ENCODE data around the gene SETD5. TPM values are rescaled to one million over a fixed set of nuclear protein-coding genes. Genes with fewer than 3 reads are reported as not detected.

Gene SETD5
- total RNA-seq, 2 donors from 2014 or later, result 261 to 289 TPM

DNA sequence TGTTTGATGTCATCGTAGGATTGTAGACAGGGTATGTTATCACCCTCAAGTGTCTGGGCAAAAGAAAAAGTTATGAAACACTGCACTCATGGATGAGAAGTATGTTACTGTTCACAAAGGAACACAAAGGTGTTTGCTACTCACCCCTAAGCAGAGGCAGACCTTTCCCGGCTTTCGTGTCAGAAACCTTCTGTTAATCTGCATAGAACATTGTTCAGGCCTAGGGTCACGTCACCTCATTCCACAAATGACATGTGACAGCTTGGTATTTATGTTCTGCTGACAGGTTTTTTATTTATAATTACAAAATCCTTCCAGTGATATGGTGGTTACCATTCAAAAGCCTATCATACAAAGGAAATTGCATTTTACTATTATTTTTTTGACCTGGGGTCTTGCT lies 18.1 kb upstream of the SETD5 start:
- peaks cover 2% of the 10 kb centered on the region for H3K4me1 Mint-ChIP-seq
- H3K36me3 Mint-ChIP-seq (ENCODE audit: low read depth), result peaks cover 61% of the 10 kb centered on the region
- Histone ChIP-seq H3K4me3 (ENCODE audit: low read length) (no peak overlapping the region), H3K9me3 (ENCODE audit: control insufficient read depth, low read length) (peaks cover 5% of the 10 kb centered on the region), H3K27me3 (ENCODE audit: control insufficient read depth, insufficient read depth, low read length, poor library complexity, severe bottlenecking) (no peaks in the 10 kb centered on the region), H3K36me3 (ENCODE audit: control insufficient read depth, insufficient read depth, low read length) (peaks cover 90% of the 10 kb centered on the region), H3K27ac (ENCODE audit: low read depth, low read length) (no peak overlapping the region), H3K4me1 (ENCODE audit: control insufficient read depth, insufficient read depth, low read length) (no peaks in the 10 kb centered on the region), H3K9ac (ENCODE audit: extremely low read depth, low read length, poor library complexity, severe bottlenecking) (no peak overlapping the region)
- TF ChIP-seq, protein P1, sequence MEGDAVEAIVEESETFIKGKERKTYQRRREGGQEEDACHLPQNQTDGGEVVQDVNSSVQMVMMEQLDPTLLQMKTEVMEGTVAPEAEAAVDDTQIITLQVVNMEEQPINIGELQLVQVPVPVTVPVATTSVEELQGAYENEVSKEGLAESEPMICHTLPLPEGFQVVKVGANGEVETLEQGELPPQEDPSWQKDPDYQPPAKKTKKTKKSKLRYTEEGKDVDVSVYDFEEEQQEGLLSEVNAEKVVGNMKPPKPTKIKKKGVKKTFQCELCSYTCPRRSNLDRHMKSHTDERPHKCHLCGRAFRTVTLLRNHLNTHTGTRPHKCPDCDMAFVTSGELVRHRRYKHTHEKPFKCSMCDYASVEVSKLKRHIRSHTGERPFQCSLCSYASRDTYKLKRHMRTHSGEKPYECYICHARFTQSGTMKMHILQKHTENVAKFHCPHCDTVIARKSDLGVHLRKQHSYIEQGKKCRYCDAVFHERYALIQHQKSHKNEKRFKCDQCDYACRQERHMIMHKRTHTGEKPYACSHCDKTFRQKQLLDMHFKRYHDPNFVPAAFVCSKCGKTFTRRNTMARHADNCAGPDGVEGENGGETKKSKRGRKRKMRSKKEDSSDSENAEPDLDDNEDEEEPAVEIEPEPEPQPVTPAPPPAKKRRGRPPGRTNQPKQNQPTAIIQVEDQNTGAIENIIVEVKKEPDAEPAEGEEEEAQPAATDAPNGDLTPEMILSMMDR (conservative IDR thresholded peaks at IDR 0.05), result no peak
- no peak overlapping the region for H3K27ac Mint-ChIP-seq
- DNase-seq, result no peak
- WGBS, 2 experiments (ENCODE audit: insufficient coverage in 1 of 2, insufficient read length in 1 of 2), result 81 to 89% methylated on average over 3 to 4 of the region's 4 CpGs
- no peaks in the 10 kb centered on the region for H3K27me3 Mint-ChIP-seq (ENCODE audit: insufficient read depth)
- no peak overlapping the region for H3K4me3 Mint-ChIP-seq
- no peaks in the 10 kb centered on the region for H3K9me3 Mint-ChIP-seq

DNA sequence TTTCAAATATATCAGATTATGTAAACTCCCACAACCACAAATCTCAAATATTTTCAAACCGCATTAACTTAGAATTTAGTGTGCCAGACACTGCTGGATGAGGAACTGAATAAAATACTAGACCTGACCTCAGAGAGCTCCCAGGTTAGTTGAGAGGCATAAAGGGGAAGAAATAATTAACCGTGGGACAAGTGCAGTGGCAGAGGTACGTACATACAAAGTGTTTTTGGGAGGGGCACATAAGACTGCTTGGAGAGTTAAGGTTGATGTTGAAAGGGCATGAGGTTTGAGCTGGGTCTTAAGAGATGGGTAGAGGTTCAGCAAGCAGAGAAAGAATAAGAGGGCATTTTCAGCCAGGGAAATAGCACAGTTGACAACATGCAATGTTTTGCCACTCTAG lies 17.4 kb upstream of the SETD5 start:
- Mint-ChIP-seq H3K36me3 (ENCODE audit: low read depth) (peaks cover 60% of the 10 kb centered on the region), H3K4me1 (peaks cover 6% of the 10 kb centered on the region), H3K27ac (no peak overlapping the region), H3K4me3 (no peak overlapping the region), H3K9me3 (no peaks in the 10 kb centered on the region), H3K27me3 (ENCODE audit: insufficient read depth) (no peaks in the 10 kb centered on the region)
- no peaks in the 10 kb centered on the region for H3K4me1 ChIP-seq (ENCODE audit: control insufficient read depth, insufficient read depth, low read length)
- DNase-seq, result no peak
- no peaks in the 10 kb centered on the region for H3K27me3 ChIP-seq (ENCODE audit: control insufficient read depth, insufficient read depth, low read length, poor library complexity, severe bottlenecking)
- H3K9me3 ChIP-seq (ENCODE audit: control insufficient read depth, low read length), result peaks cover 5% of the 10 kb centered on the region
- peaks cover 90% of the 10 kb centered on the region for H3K36me3 ChIP-seq (ENCODE audit: control insufficient read depth, insufficient read depth, low read length)
- no peak overlapping the region for H3K27ac ChIP-seq (ENCODE audit: low read depth, low read length)
- H3K4me3 ChIP-seq (ENCODE audit: low read length), result no peak overlapping the region
- TF ChIP-seq, protein P1 (conservative IDR thresholded peaks at IDR 0.05), result no peak
- no peak overlapping the region for H3K9ac ChIP-seq (ENCODE audit: extremely low read depth, low read length, poor library complexity, severe bottlenecking)
- 93 to 100% methylated on average over 2 to 3 of the region's 3 CpGs for WGBS, 2 experiments (ENCODE audit: insufficient coverage in 1 of 2, insufficient read length in 1 of 2)

DNA sequence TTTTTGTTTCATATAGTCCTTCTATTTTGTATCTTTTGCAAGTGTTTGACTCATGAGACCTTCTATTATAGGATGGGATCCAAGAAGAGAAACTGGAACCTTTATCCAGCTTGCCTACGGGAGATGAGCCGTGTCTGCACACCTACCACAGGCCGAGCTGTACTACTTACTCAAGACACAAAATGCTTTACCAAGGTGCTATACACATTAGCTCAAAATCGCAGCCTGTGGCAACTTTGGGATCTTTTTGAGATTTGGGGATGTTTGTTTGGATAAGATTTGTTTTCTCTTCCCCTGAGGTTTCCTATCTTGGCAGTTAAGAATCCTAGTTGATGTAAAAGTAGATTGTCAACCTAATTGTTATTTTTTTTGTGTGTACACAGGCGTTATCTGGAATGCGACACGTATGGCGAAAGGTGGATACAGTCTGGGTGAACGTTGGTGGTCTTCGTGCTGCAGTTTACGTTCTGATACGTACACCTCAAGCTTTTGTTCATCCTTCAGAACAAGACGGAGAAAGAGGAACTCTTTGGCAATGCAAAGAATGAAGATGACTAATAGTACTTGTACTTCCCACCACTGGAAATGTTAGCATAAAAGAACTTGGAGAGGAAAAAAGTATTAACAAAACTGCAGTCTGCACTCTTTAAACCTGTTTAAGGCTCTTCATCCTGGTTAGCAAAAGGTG lies 13.1 kb upstream of the SETD5 start:
- Mint-ChIP-seq H3K36me3 (ENCODE audit: low read depth) (peaks cover 67% of the 10 kb centered on the region), H3K4me3 (no peak overlapping the region), H3K4me1 (peaks cover 14% of the 10 kb centered on the region), H3K9me3 (no peaks in the 10 kb centered on the region), H3K27ac (peak overlapping the region; percentile 76), H3K27me3 (ENCODE audit: insufficient read depth) (no peaks in the 10 kb centered on the region)
- DNase-seq, result no peak
- TF ChIP-seq, protein P1 (conservative IDR thresholded peaks at IDR 0.05), result no peak
- no peaks in the 10 kb centered on the region for H3K4me1 ChIP-seq (ENCODE audit: control insufficient read depth, insufficient read depth, low read length)
- WGBS, 2 experiments (ENCODE audit: insufficient coverage in 1 of 2, insufficient read length in 1 of 2), result 90 to 91% methylated on average over 10 to 13 of the region's 13 CpGs
- H3K9ac ChIP-seq (ENCODE audit: extremely low read depth, low read length, poor library complexity, severe bottlenecking), result no peak overlapping the region
- H3K4me3 ChIP-seq (ENCODE audit: low read length), result no peak overlapping the region
- H3K27me3 ChIP-seq (ENCODE audit: control insufficient read depth, insufficient read depth, low read length, poor library complexity, severe bottlenecking), result no peaks in the 10 kb centered on the region
- peaks cover 5% of the 10 kb centered on the region for H3K9me3 ChIP-seq (ENCODE audit: control insufficient read depth, low read length)
- peak overlapping the region; percentile 2 for H3K27ac ChIP-seq (ENCODE audit: low read depth, low read length)
- H3K36me3 ChIP-seq (ENCODE audit: control insufficient read depth, insufficient read depth, low read length), result peaks cover 91% of the 10 kb centered on the region

Data from endodermal cell (in vitro differentiated cells).